Globus pallidus (tissue), 1 donor: ENCODE measurements around the gene CBFA2T2.
"Not testable (repeated sequence)": the region's sequence is repeated elsewhere in the genome, so short reads cannot be mapped to it uniquely, and the experiment has no call there.

Experiments used
- DNase-seq: peaks from one replicate; pipeline ENCODE4 v3.0.0-alpha.2; 2015; ENCODE audit warnings: low spot score

Gene CBFA2T2

GRCh38 chr20:33680686-33681085, 190.8 kb downstream of the CBFA2T2 start:
- DNase-seq, result no peak

GRCh38 chr20:33681288-33681687, 191.4 kb downstream of the CBFA2T2 start:
- no peak for DNase-seq

GRCh38 chr20:33681728-33682353, 191.9 kb downstream of the CBFA2T2 start:
- no peak for DNase-seq

DNA sequence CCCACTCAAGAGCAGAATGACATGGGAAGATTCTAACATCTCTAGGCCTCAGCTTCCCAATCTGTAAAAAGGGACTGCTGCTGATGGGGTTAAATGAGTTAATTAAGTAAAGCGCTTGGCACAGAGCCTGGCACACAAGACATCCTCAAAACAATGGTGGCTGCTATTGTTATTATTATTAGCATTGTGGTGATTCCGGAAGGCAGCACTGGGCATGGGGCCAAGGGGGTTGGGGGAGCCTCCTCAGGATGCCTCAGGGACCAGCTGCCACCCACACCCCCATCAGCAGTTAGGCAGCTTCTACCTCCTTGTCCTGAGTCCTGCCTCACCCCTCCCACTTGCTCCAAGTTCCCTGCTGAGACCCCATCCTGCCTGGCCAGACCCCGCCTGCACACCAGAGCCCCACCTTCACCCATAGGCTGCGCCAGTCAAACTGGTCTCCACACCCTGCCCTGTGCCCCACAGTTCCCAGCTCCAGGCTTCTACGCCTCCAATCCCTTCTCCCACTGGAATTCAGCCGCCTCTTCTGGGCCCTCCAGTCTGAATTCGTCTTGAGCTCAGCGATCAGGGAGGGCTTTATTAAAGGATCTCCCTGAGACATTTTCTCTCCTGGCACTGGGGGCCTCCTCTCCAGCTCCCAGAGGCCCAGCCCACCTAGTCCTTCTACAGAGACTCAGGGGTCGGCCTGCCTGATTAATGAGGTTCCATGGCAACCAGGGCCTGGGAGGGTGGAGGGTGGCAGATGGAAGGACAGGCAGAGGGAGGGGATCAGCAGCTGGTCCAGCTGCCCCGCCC, 194.8 kb downstream of the CBFA2T2 start:
- DNase-seq, result no peak

DNA sequence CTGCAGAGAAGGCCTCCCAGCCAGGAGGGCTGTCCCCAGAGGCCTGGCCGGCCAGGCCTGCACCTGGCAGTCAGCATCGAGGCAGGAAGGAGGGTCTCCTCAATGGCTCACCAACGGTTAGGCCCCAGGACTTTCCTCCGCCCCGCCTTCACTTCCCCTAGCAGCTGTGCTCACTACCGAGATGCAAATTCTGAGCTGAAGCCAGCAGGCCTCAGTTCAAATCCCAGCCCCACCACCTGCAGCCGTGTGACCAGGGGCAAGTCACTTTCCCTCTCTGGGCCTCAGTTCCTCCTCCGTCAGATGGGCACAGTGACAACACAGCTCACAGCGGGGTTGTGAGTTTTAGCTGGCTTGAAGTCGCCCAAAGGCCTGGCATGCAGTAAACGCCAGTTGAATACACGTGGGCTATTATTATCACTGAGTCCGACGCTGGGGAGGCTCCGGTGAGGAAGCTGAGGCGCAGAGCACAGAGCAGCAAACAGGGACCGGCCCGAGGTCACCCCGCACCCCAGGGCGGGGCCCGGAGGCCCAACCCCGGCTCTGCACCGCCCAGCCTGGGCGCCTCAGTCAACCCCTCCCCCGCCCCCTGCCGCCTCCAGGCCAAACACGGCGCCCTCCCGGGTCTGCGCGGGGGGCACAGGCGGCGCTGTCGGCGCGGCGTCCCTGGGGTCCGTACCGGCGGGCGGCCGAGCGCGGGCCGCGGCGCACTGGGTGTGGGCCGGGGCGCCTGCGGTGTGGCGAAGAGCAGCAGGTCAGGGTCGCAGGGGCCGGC, 195.6 kb downstream of the CBFA2T2 start:
- DNase-seq, result no peak

DNA sequence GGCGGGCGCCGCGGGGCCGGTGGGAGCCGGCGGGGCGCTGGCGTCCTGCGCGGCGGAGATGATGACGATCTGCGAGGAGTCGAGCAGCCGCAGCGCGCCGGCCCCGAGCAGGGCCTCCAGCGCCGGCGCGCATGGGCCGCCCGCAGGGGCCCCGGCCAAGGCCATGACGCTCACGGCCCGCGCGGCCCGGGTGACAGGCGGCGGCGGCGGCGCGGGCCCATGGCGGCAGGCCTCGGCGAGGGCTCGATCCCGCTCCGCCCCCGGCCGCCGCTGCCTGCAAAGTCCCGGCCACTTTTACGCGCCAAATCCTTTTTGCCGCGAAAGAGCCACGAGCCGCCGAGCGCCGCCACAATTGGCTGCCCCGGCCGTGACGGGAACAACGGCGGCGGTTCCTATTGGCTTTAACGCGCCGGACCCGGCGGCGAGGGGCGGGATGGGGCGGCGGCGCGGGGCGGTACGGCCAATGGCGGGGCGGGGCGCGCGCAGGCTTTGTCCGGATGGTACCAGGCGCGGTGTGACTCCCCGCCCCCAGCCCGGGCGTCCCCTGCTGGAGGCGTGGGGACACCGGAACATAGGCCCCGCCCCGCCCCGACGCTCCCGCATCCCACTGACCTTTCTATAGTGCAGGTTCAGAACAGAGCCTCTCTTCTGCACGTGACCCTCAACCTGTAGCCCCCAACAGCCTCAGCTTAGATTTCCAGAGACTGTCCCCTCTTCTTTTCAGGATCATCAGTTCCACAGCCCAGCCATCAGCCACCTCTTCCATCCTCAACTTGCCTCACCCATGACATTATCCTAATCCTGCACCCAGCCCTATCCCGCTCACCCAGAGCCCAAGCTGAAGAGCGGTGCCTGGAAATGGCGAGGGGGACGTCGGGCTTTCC, 196.4 kb downstream of the CBFA2T2 start, which contains the start of gene E2F1:
Gene E2F1 (minus strand): TSS at position 286 of the 884 bp plus-strand sequence. CDS start 121 bp downstream, at position 165.
- peak; percentile 94 for DNase-seq

GRCh38 chr20:33686984-33687366, 197.1 kb downstream of the CBFA2T2 start:
- no peak for DNase-seq

DNA sequence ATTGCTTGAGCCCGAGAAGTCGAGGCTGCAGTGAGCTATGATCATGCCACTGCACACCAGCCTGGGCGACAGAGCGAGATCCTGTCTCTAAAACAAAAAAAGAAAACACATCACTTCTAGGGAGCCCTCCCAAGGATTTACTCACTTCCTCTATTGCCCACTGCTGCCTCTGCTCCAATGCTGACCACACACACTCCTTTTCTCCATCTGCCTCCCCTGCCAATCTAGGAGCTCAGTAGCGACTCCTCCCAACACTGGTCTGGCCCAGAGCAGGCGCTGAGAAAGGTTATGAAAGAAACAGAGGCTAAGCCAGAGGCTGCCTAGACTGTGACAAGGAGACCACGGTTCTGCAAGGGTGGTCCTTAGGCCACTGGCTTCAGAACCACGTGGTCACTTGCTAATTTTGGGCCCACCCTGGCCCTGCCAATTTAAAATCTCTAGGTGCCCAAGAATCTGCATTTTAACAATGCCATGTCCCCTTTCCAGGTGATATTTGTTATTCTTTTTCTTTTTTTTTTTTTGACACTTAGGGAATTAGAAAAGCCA, 197.5 kb downstream of the CBFA2T2 start:
- no peak for DNase-seq

DNA sequence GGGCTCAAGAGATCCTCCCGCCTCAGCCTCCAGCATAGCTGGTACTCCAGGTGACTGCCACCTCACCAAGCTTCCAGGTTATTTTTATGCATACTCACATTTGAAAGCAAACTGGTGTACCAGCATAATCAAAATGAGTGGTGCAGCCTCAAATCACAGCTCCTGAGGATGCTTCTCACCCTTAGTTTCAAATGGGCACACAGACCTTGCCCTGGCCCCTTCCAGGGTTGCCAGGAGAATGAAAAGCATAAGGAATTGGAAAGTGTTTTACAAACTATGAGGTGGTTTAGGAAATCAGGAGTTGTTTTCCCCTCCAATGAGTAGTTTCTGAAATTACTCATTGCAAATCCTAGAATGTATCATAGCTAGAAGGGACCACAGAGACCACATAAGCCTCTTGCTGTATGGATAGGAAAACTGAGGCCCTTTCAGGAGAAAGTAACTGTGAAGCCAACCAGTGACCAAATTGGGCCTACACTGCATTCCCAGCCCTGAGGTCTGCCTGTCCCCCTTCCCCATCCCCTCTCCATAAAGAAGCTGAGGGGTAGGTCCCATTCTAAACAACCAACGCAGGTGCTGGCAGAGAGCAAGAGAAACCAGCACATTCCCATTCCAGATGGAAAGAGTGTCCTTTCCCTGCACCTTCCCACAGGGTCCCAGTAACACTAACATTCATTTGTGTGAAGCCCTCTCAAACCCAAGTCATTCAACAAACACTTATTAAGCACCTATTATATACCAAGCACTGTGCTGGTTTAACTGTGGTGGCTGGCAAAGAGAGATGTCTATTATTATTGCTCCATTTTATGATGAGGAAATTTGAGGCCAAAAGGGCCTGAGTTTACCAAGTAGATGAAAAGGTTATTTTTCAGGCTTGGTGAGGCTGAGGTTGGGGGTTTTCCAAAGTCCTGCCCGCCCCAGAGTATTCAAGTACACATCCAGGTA, 198.4 kb downstream of the CBFA2T2 start:
- no peak for DNase-seq

DNA sequence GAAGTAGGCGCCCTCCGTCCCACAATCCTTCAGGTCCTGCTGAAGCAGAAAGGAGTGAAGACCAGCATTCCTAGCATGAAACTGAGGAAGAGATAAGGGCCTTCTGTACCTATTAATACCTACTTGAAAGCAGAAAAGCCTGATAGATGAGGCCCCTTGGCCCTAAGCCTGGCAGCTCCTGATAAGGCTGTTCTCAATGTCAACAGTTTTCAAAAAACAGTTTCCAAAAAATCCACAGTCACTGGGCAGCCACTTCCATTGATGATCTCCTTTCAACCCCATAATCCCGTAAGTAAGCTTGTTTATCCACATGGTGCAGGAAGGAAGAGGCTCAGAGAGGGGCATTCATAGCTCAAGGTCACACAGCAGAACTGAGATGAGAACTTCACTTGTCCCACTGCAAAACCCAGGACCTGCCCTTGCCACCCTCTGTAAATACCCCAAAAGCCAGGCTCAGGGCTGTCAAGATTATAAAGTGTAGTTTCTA, 199.1 kb downstream of the CBFA2T2 start:
- DNase-seq, result no peak

DNA sequence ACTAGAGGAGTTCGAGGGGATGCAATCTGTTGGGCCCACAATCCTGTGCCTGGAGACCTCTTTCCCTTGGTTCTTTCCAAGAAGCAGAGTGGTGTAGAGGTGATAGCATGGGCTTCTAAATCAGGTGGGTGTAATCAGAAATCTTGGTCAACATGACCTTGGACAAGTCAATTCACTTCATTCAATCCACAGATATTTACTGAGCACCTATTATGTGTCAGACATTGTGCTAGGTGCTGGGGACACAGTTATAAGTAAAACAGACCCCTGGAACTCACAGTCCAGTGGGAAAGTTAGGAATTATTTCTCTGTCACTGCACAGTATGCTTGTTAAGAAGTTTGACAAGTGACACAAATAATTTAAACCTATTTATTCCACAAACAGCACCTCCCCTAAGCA, 199.6 kb downstream of the CBFA2T2 start:
- DNase-seq, result no peak

GRCh38 chr20:33689973-33690372, 200.1 kb downstream of the CBFA2T2 start:
- peak; percentile 87 for DNase-seq

DNA sequence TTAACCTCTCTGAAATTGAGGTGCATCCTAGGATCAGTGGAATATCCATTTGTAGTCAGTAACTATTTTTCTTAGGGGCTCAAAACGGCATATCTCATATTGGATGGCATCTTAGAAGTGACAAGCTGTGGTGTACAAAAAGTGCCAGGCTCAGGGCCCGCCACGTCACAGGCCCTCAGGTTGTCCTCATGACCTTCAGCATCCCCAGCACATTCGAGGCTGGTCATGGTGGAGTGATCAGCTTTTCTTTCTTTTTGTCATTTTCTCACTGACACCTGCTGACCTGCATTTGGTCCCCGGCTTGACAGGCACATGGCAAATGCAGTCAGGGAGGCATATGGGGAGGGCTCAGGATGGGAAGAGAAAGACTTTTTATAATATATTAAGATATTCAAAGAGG, 203.4 kb downstream of the CBFA2T2 start:
- DNase-seq, result no peak

- DNase-seq, result peak; percentile 90
Measured at GRCh38 chr20:33693741-33694638, 204.1 kb downstream of the CBFA2T2 start.

DNA sequence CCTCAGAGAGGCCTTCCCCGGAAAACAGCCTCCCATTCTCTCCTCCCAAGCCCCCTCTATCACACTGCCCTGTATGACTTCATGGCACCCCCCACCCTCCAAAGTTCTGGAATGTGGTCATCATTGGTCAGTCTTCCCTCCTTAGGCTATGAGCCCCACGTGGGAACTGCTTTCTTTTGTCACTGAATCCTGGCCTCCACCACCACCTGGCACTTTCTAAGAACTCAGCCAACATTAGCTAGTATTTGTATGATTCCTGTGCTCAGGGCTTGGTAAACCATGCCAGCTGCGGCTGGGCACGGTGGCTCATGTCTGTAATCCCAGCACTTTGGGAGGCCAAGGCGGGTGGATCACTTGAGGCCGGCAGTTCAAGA, 204.7 kb downstream of the CBFA2T2 start:
- no peak for DNase-seq

DNA sequence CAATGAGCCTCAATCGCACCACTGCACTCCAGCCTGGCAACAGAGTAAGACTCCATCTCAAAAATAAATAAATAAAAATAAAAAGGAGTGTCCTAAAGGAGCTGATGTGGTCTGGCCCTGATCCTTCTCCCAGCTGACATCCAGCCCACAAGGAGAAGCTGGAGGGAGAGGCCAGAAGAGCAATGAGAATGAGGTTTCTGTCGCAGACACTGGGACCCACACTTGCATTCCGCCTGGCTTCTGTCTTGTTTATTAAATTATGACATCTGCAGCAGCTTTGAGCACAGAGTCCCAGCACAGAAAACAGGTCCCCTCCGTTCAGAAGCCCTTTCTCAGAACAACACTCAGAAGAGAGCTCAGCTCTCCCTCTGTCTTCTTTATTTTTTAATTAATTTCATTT, 206.6 kb downstream of the CBFA2T2 start:
- DNase-seq, result no peak

GRCh38 chr20:33697129-33697528, 207.2 kb downstream of the CBFA2T2 start:
- DNase-seq, result peak; percentile 67

GRCh38 chr20:33698966-33699365, 209.1 kb downstream of the CBFA2T2 start:
- not testable (repeated sequence) for DNase-seq
